Bone marrow (tissue), 2 donors: ENCODE results near the gene NOS1AP.

Source experiments
- DNase-seq, 2 donors: peaks; one replicate each; lab custom pipeline; 2025; lab: John Stamatoyannopoulos, UW

NOS1AP gene

DNA sequence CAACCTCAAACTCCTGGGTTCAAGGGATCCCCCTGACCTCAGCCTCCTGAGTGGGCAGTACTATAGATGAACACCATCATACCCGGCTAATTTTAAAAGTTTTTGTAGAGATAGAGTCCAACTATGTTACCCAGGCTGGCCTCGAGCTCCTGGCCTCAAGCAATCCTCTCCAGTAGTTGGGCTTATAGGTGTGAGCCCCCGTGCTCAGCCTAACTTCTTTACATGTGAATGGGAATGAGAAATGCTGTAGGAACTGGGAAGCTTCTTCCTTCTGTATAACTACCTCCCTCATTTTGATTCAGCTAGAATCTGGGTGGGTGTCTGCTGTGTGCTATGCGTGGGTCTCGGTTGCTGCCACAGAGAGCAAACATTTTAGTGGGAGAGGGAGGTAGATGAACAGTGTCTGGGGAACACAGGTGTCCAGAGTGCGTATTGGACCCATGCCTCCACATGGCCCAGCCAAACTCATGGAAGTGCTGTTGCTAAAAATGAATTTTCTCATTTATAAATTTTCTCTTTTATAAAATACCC, 150.6 kb downstream of the NOS1AP start:
- DNase-seq = no peak

DNA sequence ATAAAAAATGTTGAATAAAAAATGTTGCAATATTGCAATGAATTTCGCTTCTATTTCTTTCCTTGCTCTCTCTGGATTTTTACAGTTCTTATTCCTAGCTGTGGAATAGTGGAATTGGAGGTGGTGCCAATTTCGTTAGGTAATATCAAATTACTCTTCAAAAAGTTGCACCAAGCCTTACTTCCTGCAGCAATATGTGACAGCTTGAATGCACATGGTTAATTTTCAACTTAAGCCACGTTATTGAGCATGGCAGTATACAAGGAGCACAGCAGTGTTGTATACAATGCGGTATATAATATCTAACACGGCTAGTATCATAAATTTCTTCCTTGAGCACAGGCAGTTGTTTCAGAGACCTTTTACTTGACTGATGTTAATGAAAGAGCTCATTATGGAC, 152.5 kb downstream of the NOS1AP start:
- DNase-seq = no peak

GRCh38 chr1:162222730-162223129, 153.2 kb downstream of the NOS1AP start:
- no peak for DNase-seq

DNA sequence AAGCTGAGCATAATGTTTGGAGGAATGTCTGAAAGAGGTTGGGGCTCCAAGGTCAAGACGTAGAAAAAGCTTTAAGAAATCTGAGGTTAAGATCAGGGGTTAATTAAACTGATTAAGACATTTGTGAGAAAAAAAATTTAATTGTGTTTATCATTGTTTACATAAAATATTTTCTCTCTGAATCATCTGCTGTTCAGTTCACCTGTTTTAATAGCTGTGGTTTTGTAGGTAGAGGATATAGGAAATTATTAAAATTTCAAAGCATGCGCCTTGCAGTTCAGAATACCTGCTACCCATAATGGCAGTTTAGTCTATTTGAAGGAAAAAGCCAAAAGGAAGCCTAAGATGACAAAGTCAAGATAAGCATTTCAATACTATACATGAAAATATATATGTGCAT, 154.0 kb downstream of the NOS1AP start:
- no peak for DNase-seq

GRCh38 chr1:162224267-162224666, 154.8 kb downstream of the NOS1AP start:
- no peak for DNase-seq

DNA sequence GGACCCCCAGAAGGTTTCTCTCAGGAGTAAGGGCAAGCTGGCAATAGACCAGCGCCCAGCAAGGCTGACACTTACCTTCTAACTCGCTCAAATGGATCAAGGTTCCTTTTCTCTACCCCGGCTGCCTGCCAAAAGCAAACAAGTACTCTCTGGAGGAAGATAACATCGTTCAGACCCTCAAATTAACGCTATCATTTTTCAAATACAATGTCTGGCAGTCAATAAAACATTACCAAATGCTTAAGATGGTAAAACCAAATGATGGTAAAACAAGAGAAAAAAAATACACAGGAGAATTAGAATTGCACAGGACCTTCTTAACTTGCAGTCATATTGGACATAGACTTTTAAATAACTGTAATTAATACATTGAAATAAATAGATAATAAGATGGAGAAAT, 159.1 kb downstream of the NOS1AP start:
- DNase-seq = no peak

GRCh38 chr1:162229549-162229948, 160.1 kb downstream of the NOS1AP start:
- no peak for DNase-seq

DNA sequence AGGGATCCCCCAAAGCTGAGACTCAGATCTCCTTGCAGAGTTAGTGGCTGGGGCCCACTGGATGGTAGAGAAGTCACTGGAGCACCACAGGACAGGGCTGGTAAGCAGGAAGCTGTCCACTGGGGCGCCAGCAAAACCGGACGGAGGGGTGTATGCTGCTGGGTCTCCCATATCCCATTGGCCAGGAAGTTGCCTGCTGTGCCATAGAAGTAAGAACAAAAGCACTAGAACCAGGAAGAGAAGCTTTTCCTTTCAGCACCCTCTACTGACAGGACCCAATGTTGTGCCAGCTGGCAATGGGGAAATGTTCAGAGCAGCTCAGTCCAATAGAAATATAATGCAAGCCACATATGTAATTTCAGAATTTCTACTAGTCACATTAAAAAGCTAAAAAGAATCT, 160.6 kb downstream of the NOS1AP start:
- no peak for DNase-seq

GRCh38 chr1:162230517-162230916, 161.0 kb downstream of the NOS1AP start:
- DNase-seq = no peak

- no peak for DNase-seq
Measured at GRCh38 chr1:162232034-162232711, 162.7 kb downstream of the NOS1AP start.

DNA sequence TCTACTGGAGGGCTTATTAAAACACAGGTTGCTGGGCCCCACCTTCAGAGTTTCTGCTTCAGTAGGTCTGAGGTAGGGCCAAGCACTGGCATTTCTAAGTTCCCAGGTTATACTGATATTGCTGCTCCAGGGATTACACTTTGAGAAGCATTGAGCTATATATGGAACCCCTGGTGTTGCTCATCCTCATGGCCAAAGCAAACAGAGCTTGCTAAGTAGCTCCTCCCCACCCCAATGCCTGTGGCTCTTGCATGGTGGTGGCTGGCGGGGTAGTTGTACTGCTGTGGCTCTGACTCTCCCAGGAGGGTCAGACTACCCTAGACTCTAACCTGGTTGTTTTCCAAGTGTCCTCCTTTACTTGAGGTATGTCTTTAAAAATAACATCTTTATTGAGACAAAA, 163.6 kb downstream of the NOS1AP start:
- DNase-seq = no peak

DNA sequence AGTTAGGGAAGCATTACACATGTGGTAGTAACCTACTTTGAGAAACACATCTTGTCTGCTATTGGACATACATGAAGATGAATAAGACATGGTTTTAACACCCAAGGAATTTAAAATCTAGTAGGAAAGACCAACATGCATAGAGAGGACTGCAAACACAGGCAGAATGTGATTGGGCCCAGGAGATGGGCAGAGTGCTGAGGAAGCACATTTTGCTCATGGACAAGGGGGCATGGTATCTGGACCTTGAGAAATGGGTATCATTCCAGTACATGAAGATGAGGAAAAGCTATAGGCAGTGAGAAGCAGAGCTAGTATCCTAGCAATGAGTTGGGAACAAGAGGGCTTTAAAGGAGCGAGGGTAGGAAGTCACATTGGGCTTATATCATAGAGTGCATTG, 164.4 kb downstream of the NOS1AP start:
- no peak for DNase-seq

DNA sequence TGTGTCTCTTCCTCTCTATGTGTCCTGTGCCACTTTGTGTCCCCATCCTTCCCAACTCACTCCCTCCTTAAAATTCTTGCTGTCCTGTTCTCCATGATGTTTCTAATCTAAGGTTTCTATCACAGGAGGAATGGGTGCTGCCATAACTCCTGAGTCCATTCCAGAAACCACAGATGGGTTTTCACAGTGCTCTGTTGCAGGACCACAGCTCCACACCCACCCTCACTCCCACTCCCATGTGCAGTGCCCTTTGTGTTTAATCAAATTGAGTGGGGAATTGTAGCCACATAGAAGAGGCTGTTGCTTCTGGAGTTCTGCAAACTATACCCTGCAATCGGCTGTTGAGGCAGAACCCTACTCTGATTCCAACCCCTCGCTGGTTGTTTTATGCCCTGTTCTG, 165.1 kb downstream of the NOS1AP start:
- DNase-seq = no peak

DNA sequence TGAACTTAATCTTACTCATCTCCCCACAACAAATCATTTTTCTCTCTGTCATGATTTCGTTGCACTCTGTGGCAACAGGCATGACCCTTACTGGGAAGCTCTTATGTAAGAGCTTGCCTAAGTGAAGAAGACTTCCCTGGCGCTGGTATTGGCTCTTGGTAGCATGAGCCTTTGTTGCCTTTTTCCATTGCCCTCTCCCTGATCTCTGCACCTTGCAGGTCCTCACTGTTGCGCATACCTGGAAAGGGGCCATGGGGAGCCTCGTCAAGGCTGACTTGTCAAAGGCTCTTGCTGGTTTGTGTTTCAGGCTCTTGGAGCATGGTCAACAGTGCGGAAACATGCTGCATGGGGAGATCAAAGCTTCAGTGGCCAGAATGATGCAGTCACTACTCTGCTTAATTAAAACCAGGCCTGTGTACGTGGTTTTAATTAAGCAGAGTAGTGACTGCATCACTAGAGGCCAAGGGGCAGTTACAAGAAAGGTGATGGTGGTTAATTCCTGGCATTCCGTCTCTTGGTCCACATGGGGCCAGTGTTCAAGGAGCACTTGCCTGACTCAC, 165.8 kb downstream of the NOS1AP start:
- DNase-seq = no peak

DNA sequence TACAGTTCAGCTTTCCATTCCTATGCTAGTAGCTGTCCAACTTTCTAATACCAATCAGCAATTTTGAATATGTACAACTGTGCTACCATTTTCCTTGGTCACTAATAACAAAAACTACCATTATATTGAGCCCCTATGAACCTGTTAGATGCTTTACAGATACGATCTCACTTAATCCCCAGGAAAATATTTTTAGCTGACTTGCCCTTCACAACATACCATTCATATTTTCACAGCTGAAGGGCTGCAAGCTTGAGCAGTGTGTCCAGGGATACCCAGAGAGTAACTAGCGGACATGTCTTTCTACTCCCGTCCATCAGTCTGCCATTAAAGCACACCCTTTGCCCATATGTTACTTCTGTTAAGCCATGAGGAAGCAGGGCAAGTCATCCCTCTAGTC, 166.7 kb downstream of the NOS1AP start:
- DNase-seq = no peak

DNA sequence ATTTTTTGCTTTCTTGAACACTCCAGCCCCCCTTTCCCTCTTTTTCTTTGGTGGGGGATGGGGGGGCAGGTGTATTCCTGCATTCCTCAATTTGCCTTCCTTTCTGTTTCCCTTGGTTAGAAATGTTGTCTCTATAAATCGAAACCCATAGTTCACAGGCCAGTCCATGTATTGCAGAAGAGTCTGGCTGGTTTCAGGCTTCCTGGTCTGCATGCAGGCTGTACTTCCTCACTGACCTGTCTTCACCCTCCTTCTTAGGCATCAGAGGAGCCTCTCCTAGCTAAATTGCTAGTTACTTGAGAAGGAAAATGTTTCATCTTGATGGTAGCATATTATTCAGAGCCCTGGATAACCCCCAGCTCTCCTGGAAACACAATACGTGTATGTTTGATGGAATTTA, 167.1 kb downstream of the NOS1AP start:
- DNase-seq = no peak

- no peak for DNase-seq
Measured at GRCh38 chr1:162240577-162240976, 171.1 kb downstream of the NOS1AP start.

DNA sequence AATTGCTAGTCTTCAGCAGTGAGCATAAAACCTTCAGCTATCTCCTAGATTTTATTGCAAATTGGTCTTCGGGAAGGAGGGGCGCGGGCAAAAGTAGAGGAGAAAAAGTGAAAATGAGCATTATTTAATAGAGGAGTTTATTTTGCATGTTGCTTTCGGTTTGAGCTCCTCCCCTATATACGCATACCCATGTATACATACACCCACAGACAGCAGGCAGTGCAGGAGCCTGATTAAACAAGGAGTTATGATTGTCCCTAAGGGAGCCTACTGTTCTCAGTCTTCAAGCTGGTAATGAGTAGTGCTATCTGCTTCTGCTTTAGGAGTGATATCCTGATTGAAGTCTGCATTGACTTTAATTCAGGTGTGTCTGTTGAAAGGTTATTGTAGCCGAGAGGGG, 173.3 kb downstream of the NOS1AP start:
- no peak for DNase-seq

DNA sequence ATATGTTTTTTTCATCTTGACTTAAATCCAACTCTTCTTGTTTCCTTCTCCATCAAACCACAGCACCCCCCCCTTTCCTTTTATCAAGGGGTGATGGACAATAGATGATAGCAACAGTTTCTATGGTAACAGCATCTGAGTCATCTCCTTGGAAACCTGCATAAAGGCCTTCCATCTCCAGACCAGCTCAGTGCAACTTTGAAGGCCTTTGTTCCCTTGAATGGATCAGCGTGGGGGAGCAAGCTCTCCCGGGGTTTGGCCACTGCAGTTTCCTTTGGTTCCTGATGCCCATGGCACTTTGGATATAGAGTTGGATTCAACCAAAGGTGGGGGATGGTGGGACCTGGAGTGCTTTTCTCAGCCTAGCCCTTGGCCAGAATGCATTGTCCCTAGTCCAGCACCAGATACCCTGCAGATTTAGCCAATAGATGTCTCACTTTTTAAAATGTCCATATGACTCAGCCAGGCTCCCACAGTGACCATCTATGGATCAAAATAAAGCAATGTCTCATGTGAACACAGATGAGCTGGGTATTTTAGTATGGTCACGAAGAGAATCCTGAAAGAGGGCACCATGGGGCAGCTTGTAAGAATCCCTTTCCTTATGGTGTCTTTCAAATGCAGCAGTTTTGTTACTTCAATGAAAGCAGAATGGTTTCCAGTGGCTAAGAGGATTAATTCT, 179.5 kb downstream of the NOS1AP start:
- DNase-seq = no peak

DNA sequence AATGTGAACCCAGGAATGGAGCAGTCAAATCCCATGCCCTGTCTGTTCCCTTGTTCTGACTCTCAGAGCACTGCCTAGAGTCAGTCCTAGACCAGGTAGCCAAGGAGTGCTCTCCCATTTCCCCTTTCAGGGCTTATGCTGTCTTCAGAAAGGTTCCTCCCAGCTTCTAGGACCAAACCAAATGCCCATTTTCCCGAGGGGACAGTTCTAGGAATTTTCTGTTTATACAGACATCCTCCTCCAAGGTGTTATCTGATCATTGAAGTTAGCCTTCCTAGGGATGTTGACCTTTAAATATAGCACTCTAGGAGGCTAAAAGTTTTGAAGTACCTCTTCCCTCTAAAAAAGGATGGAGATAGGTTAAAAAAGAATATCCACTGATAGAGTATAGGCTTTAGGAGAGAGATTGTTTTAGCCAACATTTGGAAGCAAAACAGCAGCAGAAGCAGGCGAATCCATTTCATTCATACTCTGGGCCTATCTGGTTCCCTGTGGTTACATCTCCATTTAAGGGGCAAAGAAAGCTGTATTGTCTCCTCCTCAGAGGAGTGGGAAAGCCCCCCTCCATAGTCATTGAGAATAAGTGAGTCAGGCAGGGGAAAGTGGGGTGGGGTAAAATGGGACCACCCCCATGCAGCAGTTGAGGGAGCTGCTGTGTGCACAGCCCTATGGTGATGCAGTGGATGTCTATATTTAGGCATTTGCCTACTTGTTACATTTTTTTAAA, 180.7 kb downstream of the NOS1AP start:
- no peak for DNase-seq

DNA sequence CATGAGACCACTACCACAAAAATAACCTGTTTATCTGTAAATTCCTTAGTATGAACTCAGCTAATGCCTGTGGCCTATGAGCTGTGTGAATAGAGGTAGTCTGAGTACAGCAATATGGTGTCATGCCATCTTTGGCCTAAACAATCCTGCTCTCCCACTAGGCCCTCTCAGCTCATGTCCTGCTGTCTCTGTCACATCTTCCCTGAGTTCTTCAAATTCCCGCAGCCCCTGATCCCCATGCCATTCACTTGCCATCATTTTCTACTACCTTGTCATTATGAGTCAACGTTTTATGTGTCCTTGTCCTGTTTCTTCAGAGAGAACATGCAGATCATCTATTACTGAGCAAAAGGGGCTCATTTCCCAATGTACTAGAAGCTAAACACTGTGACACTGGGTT, 181.6 kb downstream of the NOS1AP start:
- no peak for DNase-seq

DNA sequence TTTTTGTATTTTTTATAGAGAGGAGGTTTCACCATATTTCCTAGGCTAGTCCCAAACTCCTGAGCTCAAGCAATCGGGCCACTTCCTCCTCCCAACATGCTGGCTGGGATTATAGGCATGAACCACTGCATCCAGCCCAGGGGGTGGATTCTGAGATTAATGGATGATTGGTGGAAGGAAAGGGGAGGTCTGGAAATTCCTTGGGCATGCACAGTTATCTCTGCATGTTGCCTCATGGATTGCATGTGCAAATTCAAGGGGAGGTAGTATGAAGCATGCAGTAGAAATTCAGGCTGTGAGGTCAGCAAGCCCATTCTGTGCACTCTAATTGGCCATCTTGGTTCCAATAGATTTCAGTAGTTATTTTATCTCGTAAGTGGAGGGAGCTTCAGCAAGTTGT, 182.7 kb downstream of the NOS1AP start:
- DNase-seq = no peak

DNA sequence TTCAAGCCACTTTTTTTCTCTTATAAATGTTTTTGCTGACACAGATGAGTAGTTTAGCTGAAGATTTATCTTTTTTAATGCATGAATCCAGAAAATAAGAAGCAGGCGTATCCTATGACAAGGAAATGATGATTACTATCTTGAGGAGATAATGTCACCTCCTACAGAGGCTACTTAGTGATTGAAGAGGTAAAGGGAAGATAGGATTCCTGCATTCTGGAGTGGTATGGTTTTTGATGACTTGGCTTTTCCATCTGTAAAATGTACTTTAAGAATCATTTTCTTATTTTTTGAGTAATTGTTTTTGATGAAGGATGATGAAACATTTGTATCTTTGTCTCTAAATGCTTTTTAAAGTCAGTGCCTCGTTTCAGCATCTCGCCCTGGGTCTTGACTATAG, 184.3 kb downstream of the NOS1AP start:
- DNase-seq = no peak
